IPS-NIHi7 (cell line): ENCODE results near the gene NTSR1.

Source experiments
- DNase-seq: peaks from one replicate; pipeline ENCODE4 v3.0.0; 2012; ENCODE audit warnings: mixed read lengths; ENCODE audit errors: extremely low spot score

Gene NTSR1

GRCh38 chr20:62786157-62786556 is 77.5 kb downstream of the NTSR1 start:
- no peak for DNase-seq

GRCh38 chr20:62787321-62787720 is 78.7 kb downstream of the NTSR1 start:
- no peak for DNase-seq

- DNase-seq, result no peak
Measured at GRCh38 chr20:62787866-62788265, 79.2 kb downstream of the NTSR1 start.

DNA sequence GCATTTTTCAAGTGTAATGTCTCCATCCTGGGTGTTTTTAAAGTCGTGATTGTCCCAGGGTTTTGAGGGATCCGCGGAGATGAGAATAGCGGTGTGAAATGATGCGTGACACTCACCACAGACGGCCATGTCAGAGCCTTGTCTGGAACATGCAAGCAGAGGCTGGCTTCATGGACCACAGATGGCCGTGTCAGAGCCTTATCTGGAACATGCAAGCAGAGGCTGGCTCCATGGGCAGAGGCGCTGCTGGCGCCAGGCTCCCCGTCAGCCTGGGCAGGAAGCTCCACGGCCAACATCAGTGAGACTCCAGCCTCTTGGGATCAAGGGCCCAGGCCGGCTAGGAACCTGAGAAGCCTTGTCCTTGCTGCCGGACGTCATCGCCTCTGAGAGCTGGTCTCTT is 80.0 kb downstream of the NTSR1 start:
- no peak for DNase-seq

DNA sequence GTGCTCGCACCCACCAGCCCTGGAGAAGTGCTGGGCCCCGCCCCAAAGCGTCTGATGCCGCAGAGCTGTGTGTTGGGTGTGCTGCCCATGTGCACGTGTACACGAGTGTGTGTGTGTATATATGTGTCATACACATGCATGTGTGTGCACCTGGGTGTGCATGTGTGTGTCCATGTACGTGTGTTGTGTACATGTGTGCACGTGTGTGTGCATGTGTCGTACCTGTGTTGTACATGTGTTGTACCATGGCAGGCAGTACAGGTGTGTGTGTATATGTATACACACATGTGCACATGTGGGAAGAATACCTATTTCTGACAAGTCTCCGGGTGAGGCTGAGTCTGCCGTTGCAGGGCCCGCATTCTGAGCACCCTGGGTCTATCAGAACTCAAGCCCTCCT is 81.4 kb downstream of the NTSR1 start:
- DNase-seq, result no peak

DNA sequence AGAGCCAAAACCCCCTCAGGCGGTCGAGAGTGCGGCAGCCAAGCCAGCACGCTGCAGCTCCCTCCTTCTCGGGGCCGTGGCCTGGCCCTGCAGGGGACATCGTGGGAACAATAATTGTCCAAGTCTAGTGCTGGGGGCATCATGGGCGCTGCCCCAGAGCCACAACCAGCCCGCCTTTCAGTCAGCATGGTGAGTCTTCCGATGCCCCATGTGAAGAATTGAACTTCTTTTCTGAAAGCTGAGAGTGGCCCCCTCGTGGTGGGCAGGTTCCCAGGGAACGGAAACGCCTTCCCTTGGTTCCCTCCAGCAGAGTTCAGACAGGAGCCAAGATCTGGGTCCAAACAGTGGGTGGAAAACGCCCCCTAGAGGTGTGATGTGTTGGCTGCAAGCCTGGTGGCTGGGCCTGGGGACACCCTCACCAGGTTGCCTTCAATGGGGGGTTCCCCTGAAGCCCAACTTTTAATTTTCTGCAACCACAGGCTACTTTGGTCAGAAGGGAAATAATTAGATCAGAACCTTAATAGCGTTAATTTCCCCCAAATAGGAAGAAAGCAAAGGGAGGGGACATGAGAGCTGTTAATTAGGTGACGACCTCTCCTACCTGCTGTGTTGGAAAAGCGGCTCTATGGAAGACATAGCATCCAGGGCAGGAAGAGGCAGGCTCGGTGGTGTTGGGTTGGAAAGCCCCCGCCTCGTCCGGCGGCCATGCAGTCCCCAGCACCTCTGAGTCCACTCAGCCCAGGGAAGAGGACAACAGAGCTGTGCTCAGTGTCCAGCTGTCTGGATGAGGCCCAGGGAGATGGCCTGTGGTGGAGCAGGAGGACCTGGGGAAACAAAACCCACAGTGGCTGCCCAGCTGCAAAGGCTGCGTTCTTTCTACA is 82.9 kb downstream of the NTSR1 start:
- DNase-seq, result peak; percentile 87

GRCh38 chr20:62792182-62792939 is 83.7 kb downstream of the NTSR1 start:
- no peak for DNase-seq

GRCh38 chr20:62792940-62793756 is 84.5 kb downstream of the NTSR1 start:
- no peak for DNase-seq

- no peak for DNase-seq
Measured at GRCh38 chr20:62793757-62794006, 85.0 kb downstream of the NTSR1 start.

- DNase-seq, result peak; percentile 95
Measured at GRCh38 chr20:62794007-62794724, 85.5 kb downstream of the NTSR1 start.

- DNase-seq, result no peak
Measured at GRCh38 chr20:62795023-62795761, 86.6 kb downstream of the NTSR1 start.

- DNase-seq, result no peak
Measured at GRCh38 chr20:62796699-62797491, 88.3 kb downstream of the NTSR1 start.

- no peak for DNase-seq
Measured at GRCh38 chr20:62797671-62798532, 89.3 kb downstream of the NTSR1 start.

DNA sequence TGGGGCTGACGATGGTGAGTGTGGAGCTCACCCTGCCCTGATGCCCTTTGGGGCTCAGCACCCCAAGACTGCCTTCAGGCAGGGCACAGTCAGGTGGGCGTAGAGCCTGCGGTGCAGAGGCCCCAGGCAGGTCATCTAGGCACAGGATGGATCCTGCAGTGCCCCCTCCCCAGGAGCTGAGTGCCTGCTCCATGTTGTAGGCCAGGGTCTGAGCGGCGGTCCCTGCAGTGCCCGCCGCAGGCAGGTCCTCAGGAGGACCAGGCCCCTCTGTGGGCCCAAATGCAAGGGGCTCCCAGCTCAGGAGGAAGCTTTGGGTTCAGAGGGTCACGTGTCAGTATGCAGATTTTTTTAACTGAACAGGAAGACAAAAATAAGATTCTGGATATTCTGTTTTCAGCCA is 90.4 kb downstream of the NTSR1 start:
- DNase-seq, result no peak

DNA sequence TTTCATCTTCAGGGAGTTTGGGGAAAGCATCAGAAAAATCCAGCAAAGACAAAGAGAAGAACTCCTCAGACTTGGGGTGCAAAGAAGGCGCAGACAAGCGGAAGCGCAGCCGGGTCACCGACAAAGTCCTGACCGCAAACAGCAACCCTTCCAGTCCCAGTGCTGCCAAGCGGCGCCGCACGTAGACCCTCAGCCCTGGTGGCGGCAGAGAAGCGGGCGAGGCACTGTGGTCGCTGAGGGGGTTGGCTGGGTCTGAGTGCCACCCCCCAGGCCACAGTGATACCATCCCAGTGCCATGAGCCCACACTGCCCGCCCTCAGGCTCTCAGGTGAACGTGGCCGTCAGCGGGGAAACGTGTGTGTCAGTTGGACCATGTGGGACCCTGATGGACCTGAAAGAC is 90.8 kb downstream of the NTSR1 start:
- no peak for DNase-seq

GRCh38 chr20:62799873-62800272 is 91.2 kb downstream of the NTSR1 start:
- DNase-seq, result no peak

DNA sequence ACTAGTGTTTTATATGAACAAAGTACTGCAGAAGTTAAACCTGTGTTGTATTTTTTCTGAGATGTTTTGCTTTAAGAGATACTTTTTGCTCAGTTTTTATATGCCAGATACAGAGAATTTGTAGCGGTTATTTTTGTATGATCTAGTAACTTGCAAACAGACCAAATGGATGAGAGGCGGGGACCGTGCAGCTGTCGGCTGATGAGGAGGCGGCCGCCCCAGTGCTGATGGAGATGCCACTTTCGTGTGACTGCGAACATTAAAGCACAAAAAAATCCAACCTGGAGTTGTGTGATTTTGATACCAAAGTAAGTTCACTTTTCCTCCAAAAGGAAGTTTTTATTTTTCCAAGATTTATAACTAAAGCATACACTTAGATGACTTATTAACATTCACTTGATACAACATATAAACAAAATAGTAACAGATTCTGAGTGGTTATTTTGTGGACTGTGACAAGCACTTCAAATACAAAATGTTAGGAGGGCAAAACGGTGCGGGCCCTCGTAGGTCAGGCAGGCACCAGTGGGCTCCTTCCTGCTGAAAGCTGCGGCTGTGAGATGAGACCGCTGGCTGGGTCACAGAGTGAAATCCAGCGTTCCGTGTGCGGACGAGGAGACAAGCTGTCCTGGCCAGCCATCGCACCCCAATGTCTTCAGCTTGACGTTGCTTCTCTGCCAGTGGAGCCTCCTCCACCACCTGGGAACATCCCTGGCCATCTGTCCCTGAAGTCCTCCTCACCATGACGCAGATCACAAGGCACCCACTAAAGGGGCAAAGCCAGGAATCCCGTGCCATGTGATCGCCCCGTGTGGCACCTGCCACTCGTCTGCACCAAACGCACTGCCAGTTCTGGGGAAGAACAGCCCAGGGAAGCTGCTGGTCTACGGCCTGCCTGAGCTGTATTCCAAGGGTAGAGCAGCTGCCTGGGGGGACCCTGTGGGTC is 92.0 kb downstream of the NTSR1 start:
- DNase-seq, result no peak
